SHP77 (cell line): Measurements from ENCODE around the gene BMPER.

Experiments used
- DNase-seq, 2 experiments: peaks; one replicate each; lab custom pipeline; 2025; lab: John Stamatoyannopoulos, UW

BMPER gene

GRCh38 chr7:34096198-34096651, 190.9 kb downstream of the BMPER start:
- DNase-seq, result no peak

GRCh38 chr7:34096777-34097176, 191.4 kb downstream of the BMPER start:
- DNase-seq, result no peak

GRCh38 chr7:34100661-34101060, 195.3 kb downstream of the BMPER start:
- DNase-seq, result no peak

- no peak for DNase-seq
Measured at GRCh38 chr7:34104115-34104514, 198.8 kb downstream of the BMPER start.

GRCh38 chr7:34104992-34105391, 199.7 kb downstream of the BMPER start:
- no peak for DNase-seq

GRCh38 chr7:34107276-34107675, 201.9 kb downstream of the BMPER start:
- DNase-seq, result no peak

GRCh38 chr7:34108165-34108564, 202.8 kb downstream of the BMPER start:
- no peak for DNase-seq

GRCh38 chr7:34109936-34110780, 204.8 kb downstream of the BMPER start:
- no peak for DNase-seq

- no peak for DNase-seq
Measured at GRCh38 chr7:34111031-34111430, 205.7 kb downstream of the BMPER start.

GRCh38 chr7:34115503-34115902, 210.2 kb downstream of the BMPER start:
- DNase-seq, result no peak

- no peak for DNase-seq
Measured at GRCh38 chr7:34117573-34117972, 212.2 kb downstream of the BMPER start.

GRCh38 chr7:34121366-34121765, 216.0 kb downstream of the BMPER start:
- no peak for DNase-seq

GRCh38 chr7:34123316-34123715, 218.0 kb downstream of the BMPER start:
- no peak for DNase-seq

- no peak for DNase-seq
Measured at GRCh38 chr7:34124765-34125164, 219.4 kb downstream of the BMPER start.

GRCh38 chr7:34128762-34129161, 223.4 kb downstream of the BMPER start:
- DNase-seq, result no peak

- no peak for DNase-seq
Measured at GRCh38 chr7:34130558-34131295, 225.4 kb downstream of the BMPER start.

GRCh38 chr7:34131371-34131770, 226.0 kb downstream of the BMPER start:
- DNase-seq, result no peak

GRCh38 chr7:34133356-34133982, 228.1 kb downstream of the BMPER start:
- no peak for DNase-seq

- peak; percentile 48 to 66 for DNase-seq
Measured at GRCh38 chr7:34133983-34134782, 228.8 kb downstream of the BMPER start.

GRCh38 chr7:34135924-34136323, 230.6 kb downstream of the BMPER start:
- DNase-seq, result no peak

- DNase-seq, result no peak
Measured at GRCh38 chr7:34136698-34137097, 231.4 kb downstream of the BMPER start.

- no peak for DNase-seq
Measured at GRCh38 chr7:34137176-34137575, 231.8 kb downstream of the BMPER start.
